Activated T-helper 9 cell treated with anti-CD3 and anti-CD28 coated beads, Interleukin-2, amount 50 U/mL, for 16 hours (primary cell): ENCODE measurements around the gene PRCD.
A peak's percentile ranks its signal among the peaks of the same experiment; 100 is the strongest.

Experiments used
- DNase-seq: peaks from one replicate; pipeline ENCODE4 v3.0.0-alpha.2; 2020; ENCODE audit warnings: low read depth

PRCD gene

GRCh38 chr17:76570877-76571471 is 31.1 kb downstream of the PRCD start:
- DNase-seq: no peak

GRCh38 chr17:76572201-76572910 is 32.5 kb downstream of the PRCD start:
- DNase-seq: no peak

- DNase-seq: no peak
These were observed 33.3 kb downstream of the PRCD start for GRCh38 chr17:76573096-76573495.

- DNase-seq: no peak
These were observed 34.3 kb downstream of the PRCD start for GRCh38 chr17:76574166-76574565.

GRCh38 chr17:76575570-76575969 is 35.7 kb downstream of the PRCD start:
- DNase-seq: no peak

GRCh38 chr17:76576189-76576588 is 36.3 kb downstream of the PRCD start:
- DNase-seq: no peak

GRCh38 chr17:76577876-76578275 is 38.0 kb downstream of the PRCD start:
- DNase-seq: no peak

GRCh38 chr17:76578376-76578775 is 38.5 kb downstream of the PRCD start:
- no peak for DNase-seq

GRCh38 chr17:76579281-76579680 is 39.4 kb downstream of the PRCD start:
- DNase-seq: no peak

- DNase-seq: no peak
These were observed 41.7 kb downstream of the PRCD start for GRCh38 chr17:76581515-76581914.

- DNase-seq: no peak
These were observed 42.8 kb downstream of the PRCD start for GRCh38 chr17:76582660-76583059.

- no peak for DNase-seq
These were observed 44.7 kb downstream of the PRCD start for GRCh38 chr17:76584427-76585032.

- DNase-seq: no peak
These were observed 45.3 kb downstream of the PRCD start for GRCh38 chr17:76585033-76585648.

- DNase-seq: peak; percentile 15
These were observed 46.1 kb downstream of the PRCD start, which contains the start of gene ST6GALNAC2 for GRCh38 chr17:76585649-76586593. ST6GALNAC2 (minus strand) TSS chr17:76585860; CDS start chr17:76585808, 52 bp downstream.

- no peak for DNase-seq
These were observed 47.1 kb downstream of the PRCD start for GRCh38 chr17:76586741-76587487.

- no peak for DNase-seq
These were observed 48.3 kb downstream of the PRCD start for GRCh38 chr17:76588182-76588581.

- DNase-seq: no peak
These were observed 53.6 kb downstream of the PRCD start for GRCh38 chr17:76593384-76593826.

- DNase-seq: no peak
These were observed 54.1 kb downstream of the PRCD start for GRCh38 chr17:76593959-76594358.

GRCh38 chr17:76594690-76595089 is 54.8 kb downstream of the PRCD start:
- no peak for DNase-seq
